SU-DHL-6 (cell line): ENCODE data around the gene CNTD1.

ENCODE experiments used
- H2AFZ ChIP-seq: fragments of 200-600 bp; sonication (generic); 2 replicates; pipeline ENCODE4 v1.6.1; 2014; ENCODE audit warnings: low read depth, mild to moderate bottlenecking, moderate library complexity, mixed read lengths, antibody characterized with exemption, low read length; ENCODE audit not compliant: severe bottlenecking
- H3F3A ChIP-seq: fragments of 200-600 bp; shearing (Covaris generic); 2 replicates; pipeline ENCODE4 v1.6.0; 2016; ENCODE audit warnings: antibody characterized with exemption, mild to moderate bottlenecking; ENCODE audit not compliant: insufficient read depth
- H3K27ac ChIP-seq: fragments of 200-600 bp; sonication (generic); 2 replicates; pipeline ENCODE4 v1.5.1; 2016; ENCODE audit warnings: low read depth, mild to moderate bottlenecking, low read length, moderate library complexity, mixed read lengths
- H3K27me3 ChIP-seq: fragments of 200-600 bp; sonication (generic), shearing (Covaris generic); 2 replicates; pipeline ENCODE4 v1.6.0; 2014; ENCODE audit warnings: mild to moderate bottlenecking, low read length
- H3K36me3 ChIP-seq: fragments of 200-600 bp; sonication (generic); 2 replicates; pipeline ENCODE4 v1.6.1; 2014; ENCODE audit warnings: mild to moderate bottlenecking, low read length, mixed read lengths
- H3K4me2 ChIP-seq: fragments of 300-600, 200-600 bp; shearing (Covaris generic), sonication (generic); 2 replicates; pipeline ENCODE4 v1.6.0; 2014; ENCODE audit warnings: low read length, low read depth, mild to moderate bottlenecking; ENCODE audit not compliant: poor library complexity, severe bottlenecking
- H3K4me3 ChIP-seq: fragments of 200-600 bp; sonication (generic); 2 replicates; pipeline ENCODE4 v1.5.1; 2014; ENCODE audit warnings: antibody characterized with exemption, low read length, mild to moderate bottlenecking, mixed read lengths; ENCODE audit not compliant: insufficient read depth, poor library complexity, severe bottlenecking
- H3K79me2 ChIP-seq: fragments of 200-600 bp; sonication (generic); 2 replicates; pipeline ENCODE4 v1.6.1; 2014; ENCODE audit warnings: mild to moderate bottlenecking, low read length, moderate library complexity; ENCODE audit not compliant: insufficient read depth
- H3K9ac ChIP-seq: fragments of 200-600 bp; sonication (generic); 2 replicates; pipeline ENCODE4 v1.7.0; 2014; ENCODE audit warnings: mild to moderate bottlenecking, low read length
- H3K9me2 ChIP-seq: fragments of 200-600 bp; sonication (generic); replicated peaks from 2 replicates; pipeline ENCODE4 v1.6.1; 2014; ENCODE audit warnings: low read length; ENCODE audit not compliant: insufficient read depth
- H3K9me3 ChIP-seq: fragments of 200-600 bp; sonication (generic); 2 replicates; pipeline ENCODE4 v1.6.1; 2014; ENCODE audit warnings: low read length, mixed read lengths; ENCODE audit not compliant: insufficient read depth
- H4K20me1 ChIP-seq: fragments of 200-600 bp; sonication (generic); 2 replicates; pipeline ENCODE4 v1.6.1; 2014; ENCODE audit warnings: low read depth, mild to moderate bottlenecking, antibody characterized with exemption, low read length, moderate library complexity, mixed read lengths
- EZH2phosphoT487 ChIP-seq: fragments of 200-600 bp; sonication (generic), shearing (Covaris generic); conservative IDR thresholded peaks from 2 replicates; pipeline ENCODE4 v1.6.1; 2018; ENCODE audit warnings: mild to moderate bottlenecking, antibody characterized with exemption, low read length, moderate library complexity, mixed read lengths
- TF ChIP-seq, protein P1 (sequence below): fragments of 200-600 bp; sonication (generic); IDR thresholded peaks from one replicate; pipeline ENCODE4 v1.5.1; 2017; ENCODE audit warnings: antibody characterized with exemption, mild to moderate bottlenecking, low read length, moderate library complexity; ENCODE audit not compliant: insufficient read depth, poor library complexity, severe bottlenecking

CNTD1 gene

DNA sequence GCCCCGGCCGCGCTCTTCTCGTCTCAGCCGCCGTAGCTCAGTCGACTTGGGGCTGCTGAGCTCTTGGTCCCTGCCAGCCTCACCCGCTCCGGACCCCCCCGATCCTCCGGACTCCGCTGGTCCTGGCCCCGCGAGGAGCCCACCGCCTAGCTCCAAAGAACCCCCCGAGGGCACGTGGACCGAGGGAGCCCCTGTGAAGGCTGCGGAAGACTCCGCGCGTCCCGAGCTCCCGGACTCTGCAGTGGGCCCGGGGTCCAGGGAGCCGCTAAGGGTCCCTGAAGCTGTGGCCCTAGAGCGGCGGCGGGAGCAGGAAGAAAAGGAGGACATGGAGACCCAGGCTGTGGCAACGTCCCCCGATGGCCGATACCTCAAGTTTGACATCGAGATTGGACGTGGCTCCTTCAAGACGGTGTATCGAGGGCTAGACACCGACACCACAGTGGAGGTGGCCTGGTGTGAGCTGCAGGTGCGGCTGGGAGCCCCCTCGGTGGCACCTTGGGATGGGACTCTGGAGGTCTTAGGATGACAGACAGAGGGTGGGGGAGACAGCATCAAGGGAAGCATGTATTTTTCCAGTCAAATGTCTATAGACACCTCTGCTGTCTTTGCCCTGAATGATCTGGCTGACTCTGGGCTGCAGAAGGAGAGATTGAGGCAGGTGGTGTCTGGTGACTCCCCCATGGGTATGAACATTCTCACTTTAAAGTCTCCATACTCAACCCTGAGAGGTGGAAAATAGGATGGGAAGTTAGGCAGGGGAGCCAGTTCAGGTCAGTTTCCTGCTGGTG, 17.6 kb upstream of the CNTD1 start:
- TF ChIP-seq, protein P1, sequence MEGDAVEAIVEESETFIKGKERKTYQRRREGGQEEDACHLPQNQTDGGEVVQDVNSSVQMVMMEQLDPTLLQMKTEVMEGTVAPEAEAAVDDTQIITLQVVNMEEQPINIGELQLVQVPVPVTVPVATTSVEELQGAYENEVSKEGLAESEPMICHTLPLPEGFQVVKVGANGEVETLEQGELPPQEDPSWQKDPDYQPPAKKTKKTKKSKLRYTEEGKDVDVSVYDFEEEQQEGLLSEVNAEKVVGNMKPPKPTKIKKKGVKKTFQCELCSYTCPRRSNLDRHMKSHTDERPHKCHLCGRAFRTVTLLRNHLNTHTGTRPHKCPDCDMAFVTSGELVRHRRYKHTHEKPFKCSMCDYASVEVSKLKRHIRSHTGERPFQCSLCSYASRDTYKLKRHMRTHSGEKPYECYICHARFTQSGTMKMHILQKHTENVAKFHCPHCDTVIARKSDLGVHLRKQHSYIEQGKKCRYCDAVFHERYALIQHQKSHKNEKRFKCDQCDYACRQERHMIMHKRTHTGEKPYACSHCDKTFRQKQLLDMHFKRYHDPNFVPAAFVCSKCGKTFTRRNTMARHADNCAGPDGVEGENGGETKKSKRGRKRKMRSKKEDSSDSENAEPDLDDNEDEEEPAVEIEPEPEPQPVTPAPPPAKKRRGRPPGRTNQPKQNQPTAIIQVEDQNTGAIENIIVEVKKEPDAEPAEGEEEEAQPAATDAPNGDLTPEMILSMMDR, result no peak
- TF ChIP-seq EZH2phosphoT487, result no peak
- Histone ChIP-seq H3K4me2 (no peak overlapping the region), H3K9ac (no peak overlapping the region), H3K27ac (no peak overlapping the region), H4K20me1 (no peaks in the 10 kb centered on the region), H3K4me3 (no peak overlapping the region), H3K27me3 (no peaks in the 10 kb centered on the region), H3F3A (no peaks in the 10 kb centered on the region), H3K36me3 (no peaks in the 10 kb centered on the region; the same call in 1 of the 2 replicates), H3K9me3 (no peaks in the 10 kb centered on the region), H3K9me2 (no peaks in the 10 kb centered on the region), H3K79me2 (no peaks in the 10 kb centered on the region), H2AFZ (no peak overlapping the region)

DNA sequence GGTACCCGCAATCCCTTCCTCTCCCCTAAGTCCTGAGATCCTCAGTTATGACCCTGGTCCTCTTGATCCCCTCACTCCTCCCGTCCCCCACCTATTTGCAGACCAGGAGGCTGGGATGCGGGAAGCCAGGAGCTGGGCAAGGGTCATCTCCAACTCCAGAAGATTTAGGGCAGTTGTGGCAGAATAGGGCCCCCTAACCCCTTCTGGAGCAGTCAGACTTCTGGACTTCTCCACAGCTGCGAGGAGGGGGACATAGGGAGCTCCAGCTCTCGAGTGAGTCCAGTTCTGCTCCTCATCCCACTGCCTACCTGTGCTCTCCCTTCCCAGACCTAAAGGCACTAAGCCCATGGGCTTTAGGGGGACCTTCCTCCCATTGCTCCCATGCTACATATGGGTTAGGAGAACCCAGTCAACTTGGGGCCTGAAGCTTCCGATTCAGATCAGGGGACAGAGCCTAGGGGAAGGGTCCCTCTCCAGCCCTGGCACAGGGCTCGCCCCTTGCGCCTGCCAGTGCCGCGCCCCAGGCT, 17.0 kb upstream of the CNTD1 start:
- Histone ChIP-seq H3K9me2 (no peaks in the 10 kb centered on the region), H3K4me2 (no peak overlapping the region), H3K9ac (no peak overlapping the region), H2AFZ (no peak overlapping the region), H3K36me3 (no peaks in the 10 kb centered on the region), H4K20me1 (no peaks in the 10 kb centered on the region), H3F3A (no peaks in the 10 kb centered on the region), H3K79me2 (no peaks in the 10 kb centered on the region), H3K27me3 (no peaks in the 10 kb centered on the region), H3K9me3 (no peaks in the 10 kb centered on the region), H3K27ac (no peak overlapping the region), H3K4me3 (no peak overlapping the region)
- TF ChIP-seq, protein P1, result no peak
- no peak for TF ChIP-seq EZH2phosphoT487

DNA sequence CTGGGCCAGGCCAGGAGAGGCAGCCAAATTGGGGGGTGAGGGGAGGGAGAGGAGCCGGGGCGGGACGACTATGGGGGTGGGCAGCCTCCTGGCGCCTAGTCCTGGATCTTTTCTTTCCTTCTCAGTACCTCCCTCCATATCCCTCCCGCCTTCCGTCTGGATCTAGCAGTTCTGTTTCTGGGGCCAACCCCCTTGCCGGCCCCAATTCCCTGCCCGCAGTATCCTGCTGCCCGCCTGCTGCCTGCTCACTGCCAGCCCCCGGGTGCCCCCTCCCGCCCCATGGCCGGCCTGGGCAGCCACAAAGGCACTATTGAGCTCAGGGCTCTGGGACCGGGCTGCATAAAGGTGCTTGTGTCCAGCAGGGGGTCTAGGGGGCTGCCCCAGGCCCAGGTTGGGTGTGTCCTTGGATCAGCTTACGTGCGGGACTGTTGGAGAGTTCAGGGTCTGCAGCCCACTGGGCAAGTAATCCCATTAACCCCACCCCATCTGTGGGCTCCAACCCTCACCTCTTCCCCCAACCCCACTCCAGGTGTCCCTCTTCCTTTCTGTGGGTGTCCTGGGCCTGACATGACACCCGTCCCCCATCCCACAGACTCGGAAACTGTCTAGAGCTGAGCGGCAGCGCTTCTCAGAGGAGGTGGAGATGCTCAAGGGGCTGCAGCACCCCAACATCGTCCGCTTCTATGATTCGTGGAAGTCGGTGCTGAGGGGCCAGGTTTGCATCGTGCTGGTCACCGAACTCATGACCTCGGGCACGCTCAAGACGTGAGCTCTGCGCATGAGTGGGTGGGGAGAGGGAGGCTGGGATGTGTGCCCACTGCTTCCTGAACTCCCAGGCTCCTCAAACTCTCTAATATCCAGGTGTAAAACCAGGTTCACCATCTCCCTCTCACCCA, 16.2 kb upstream of the CNTD1 start:
- Histone ChIP-seq H3K4me2 (no peak overlapping the region), H3K9me3 (no peaks in the 10 kb centered on the region), H3K9ac (no peak overlapping the region), H3K4me3 (no peak overlapping the region), H3K36me3 (no peaks in the 10 kb centered on the region), H3K9me2 (no peaks in the 10 kb centered on the region), H3K27ac (no peak overlapping the region), H4K20me1 (no peaks in the 10 kb centered on the region), H3F3A (no peaks in the 10 kb centered on the region), H3K79me2 (no peaks in the 10 kb centered on the region), H2AFZ (no peak overlapping the region), H3K27me3 (no peaks in the 10 kb centered on the region)
- no peak for TF ChIP-seq EZH2phosphoT487
- TF ChIP-seq, protein P1, result no peak
